GM18502 (cell line): Measurements from ENCODE around the gene AGAP1.

Experiments
- ATAC-seq: cut with Tn5 transposase; IDR thresholded peaks from one replicate; pipeline ENCODE4 v1.9.1; 2021; ENCODE audit warnings: mild to moderate bottlenecking; ENCODE audit not compliant: unreplicated experiment, poor library complexity

The AGAP1 gene

DNA sequence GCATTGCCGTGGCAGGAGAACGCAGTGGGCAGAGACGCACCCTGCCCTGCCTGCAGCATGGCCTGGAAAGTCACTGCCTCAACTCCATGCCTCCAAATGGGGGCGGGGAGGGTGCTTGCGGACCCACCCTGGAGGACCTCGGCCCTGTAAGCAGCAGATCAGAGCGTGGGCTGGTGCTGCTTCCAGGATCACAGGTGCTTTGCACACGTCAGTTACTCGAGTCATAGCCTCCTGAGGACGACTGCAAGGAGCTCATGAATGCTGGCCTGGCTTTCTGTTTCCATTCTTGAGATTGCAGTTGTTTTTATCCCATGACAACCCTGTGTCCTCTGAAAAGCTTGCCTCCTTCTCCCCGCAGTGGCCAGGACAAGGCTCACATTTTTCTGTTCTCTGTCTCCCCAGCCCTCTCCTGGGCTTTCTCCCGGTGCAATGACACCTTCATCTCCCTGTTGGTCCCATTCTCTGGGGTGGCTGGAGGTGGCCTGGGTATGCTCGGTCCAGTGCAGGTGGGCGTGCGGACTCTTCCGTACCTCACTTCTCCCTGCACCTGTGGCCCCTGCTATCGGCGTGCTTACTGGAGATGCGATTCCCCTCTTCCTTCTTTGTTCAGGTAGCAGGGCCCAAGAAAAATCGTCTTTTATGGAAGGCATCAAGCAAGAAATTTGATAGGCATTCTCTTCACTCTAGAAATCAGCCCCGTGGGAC lies 466.3 kb downstream of the AGAP1 start:
- no peak for ATAC-seq

DNA sequence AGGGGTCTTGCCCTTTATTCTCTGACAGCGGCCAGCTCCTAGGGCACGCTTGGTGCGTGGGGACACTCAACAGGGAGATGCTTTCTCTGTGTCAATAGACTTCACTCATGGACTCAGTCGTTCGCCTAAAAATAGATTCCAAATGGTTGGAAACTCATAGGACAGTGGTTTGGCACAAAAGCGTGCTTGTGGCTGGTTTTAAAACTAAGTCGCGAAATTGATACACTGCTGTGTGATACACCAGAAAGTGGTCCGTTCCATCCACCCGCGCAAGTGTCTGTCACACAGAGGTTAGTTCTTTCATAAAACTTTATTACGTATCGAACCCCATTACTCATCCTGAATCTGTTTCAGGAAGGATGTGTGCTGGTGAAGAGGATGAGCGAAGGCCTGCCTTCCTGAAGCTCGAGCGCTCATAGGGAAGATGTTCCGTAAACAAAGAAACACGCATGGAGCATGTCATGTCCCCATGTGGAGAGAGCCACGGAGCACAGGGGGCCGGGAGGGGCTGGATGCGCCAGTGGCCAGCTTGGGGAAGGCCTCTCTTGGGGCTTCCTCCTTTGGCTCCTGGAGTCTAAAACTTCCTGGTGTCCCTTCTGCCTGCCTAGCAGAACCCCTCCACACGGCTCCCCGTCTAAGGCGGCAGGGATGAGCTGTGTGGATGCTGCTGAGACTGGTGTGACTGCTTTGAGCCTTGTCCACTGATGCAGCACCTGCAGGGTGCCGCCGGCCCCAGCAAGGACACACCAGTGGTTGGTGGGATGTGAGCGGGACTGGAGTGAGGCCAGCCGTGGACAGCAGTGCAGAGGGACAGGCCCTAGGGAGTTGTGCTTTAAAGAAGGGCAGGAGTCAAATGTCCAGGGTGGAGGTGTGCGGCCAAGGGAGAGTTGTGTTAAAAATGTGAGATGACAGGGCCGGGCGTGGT lies 467.1 kb downstream of the AGAP1 start:
- ATAC-seq: no peak

DNA sequence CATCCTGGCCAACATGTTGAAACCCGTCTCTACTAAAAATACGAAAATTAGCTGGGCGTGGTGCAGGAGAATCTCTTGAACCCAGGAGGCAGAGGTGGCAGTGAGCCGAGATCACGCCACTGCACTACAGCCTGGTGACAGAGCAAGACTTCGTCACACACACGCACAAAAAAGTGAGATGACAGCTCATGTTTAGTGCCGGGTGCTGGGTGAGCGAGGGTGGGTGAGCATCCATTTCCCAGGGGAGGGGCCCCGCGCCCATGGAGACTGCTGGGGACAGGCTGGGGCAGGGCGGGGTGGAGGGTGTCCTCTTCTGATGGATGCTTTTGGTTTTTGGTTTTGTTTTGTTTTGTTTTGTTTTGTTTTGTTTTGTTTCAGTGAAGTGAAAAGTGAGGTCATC lies 467.9 kb downstream of the AGAP1 start:
- ATAC-seq: no peak

DNA sequence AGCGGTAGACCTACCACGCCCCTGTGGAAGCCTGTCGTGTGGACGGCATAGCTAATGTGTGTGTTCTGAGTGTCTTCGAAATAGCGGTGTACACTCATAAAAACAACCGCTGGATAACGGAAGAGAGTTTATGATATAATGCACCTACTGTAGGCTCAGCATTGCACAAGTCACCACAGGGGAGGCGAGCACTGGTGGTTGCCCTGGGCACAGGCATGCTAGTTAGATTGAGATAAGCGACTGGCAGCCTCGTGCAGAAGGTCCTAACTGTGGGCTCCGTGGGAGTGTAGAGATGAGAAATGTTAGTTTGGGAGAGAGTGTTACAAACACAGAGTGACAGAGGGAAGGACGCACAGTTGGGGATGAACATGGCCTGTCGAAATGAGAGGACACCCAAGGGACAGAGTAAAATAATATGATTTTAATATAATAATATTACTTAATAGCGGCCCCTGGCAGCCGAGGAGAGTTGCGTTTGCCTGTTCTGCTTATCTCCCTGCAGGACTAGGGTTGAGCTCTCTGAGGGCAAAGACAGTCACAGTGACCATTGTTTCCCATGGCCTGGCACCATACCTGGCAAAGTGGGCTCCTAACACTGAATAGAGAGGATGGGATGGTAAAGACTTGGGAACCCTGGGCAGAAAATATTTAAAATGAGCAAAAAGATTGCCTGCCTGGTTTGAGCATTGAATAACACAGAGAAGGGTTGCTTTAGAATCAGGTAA lies 470.2 kb downstream of the AGAP1 start:
- no peak for ATAC-seq

DNA sequence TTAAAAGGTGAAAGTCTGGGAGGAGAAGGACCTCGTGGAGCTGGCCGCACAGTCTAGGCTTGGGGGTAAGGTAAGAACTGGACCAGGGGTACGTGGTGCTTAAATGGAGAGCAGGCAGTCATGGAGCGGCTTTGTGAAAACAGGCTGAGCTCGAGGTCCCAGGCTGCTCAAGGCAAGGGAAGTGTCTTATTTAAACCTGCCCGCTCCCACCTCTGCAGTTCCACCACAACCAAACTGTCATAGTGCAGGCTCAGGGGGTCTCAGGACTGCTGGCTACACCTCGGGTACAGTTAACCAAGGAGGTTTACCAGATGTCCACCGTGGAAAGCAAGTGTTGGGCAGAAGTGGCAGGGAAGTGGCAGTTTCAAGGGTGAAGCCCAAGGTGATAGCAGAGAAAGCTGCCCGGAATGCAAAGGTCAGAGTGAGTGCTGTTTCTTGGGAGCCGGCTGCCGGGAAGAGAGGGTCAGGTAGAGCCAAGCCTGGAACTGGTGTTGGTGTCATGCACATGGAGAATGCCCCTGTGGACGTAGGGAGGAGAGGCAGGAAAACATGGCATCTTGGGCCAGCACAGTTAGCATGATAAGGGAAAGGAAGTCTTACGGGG lies 471.0 kb downstream of the AGAP1 start:
- ATAC-seq: no peak

DNA sequence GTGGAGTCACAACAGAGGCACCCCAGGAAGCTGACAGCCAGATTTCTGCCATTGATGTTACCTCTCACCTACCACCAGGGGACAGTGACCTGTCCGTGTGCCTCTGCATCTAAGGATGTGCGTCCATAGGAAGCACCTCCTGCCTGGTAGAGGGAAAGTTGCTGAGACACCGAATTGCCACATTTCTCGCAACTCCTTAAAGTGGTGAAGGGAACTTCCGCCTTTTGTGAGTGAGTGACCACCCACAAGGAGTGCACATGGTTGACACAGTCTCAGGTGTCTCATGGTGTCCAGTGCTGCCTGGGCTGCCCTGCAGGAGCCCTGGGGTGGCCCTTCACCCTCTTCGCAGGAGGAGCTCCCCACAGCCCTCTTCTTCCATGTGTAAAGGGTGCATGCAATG lies 472.6 kb downstream of the AGAP1 start:
- ATAC-seq: no peak

DNA sequence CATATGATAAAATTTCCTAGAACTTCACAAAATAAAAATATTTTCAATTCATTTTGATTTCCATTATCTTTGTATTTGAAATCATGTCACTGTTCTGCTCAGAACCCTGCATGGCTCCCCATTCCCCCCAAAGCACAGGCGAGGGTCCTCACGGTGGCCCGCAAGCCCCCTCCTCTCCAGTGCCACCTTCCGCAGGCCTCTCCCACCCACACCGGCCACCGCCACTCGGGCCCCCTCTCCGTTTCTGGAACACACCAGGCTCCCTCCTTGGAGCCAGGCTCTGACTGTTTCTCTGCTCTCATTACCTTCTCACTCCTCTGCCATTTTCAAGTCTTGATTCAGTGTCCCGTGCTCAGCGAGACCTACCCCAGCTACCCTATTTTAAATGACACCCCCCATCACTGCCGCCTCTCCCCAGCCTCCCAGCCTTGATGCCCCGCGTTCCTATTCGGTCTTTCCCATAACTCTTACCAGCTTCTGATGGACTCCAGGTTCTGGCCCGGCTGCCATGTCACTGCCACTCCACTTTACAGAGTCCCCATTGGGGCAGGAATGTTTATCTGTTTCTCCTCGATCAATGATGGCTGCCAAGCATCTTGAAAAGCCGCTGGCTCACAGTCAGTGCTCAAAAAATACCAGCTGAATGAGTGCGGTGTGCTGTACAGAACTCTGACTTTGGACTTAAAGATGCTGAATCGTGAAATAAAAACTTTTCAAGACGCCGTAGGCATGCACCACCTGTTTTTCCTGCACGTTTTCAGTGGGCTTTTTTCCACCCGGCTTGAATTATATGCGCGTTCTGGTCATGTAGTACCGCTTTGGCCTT lies 473.3 kb downstream of the AGAP1 start:
- no peak for ATAC-seq

DNA sequence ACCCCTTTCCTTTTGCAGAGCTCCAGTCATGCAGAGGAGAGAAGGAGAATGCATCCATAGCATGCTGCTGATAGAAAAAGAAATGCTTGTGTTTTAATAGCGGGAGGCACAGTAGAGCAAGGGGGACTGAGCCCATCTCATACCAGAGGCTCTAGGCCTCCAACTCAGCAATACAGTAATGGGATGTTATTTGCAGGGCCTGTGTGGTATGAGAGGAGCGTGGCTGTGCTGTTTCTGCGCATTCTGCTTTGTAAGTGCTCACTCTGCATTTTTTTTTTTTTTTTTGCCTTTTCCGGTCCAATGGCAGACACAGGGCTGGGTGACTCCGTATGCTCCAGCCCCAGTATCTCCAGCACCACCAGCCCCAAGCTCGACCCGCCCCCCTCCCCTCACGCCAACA lies 474.3 kb downstream of the AGAP1 start:
- no peak for ATAC-seq

DNA sequence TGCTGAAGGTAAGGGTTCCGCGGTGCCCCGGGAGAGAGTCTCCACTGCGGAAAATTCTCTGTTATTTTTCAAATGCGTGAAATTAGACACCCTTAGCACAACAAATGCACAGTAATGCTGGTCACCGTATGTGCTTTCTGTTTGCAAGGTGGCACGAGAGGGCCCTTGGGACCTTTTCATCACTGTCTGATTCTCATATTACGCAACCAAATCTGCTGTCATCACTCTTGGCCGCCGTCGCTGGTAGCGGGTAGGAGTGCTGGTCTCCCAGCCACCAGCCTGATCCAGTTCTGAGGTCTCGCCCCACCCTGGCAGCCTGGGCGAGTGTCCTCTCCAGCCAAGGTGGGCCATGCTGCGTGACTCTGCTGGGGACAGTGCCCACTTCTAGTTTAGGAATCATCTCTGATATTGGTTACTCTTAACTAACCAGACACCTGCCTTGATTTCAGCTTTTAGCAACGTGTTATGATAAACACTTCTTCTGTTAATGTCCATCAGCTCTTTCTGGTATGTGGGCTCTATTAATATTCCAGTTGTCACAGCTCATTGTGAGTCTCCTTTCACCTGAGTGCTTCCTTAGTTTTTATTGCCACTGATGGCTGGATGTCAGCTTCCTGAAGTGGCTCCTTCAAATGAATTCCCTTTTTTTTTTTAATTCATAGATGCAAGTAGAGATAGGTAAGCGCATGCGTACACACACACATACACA lies 474.9 kb downstream of the AGAP1 start:
- no peak for ATAC-seq

DNA sequence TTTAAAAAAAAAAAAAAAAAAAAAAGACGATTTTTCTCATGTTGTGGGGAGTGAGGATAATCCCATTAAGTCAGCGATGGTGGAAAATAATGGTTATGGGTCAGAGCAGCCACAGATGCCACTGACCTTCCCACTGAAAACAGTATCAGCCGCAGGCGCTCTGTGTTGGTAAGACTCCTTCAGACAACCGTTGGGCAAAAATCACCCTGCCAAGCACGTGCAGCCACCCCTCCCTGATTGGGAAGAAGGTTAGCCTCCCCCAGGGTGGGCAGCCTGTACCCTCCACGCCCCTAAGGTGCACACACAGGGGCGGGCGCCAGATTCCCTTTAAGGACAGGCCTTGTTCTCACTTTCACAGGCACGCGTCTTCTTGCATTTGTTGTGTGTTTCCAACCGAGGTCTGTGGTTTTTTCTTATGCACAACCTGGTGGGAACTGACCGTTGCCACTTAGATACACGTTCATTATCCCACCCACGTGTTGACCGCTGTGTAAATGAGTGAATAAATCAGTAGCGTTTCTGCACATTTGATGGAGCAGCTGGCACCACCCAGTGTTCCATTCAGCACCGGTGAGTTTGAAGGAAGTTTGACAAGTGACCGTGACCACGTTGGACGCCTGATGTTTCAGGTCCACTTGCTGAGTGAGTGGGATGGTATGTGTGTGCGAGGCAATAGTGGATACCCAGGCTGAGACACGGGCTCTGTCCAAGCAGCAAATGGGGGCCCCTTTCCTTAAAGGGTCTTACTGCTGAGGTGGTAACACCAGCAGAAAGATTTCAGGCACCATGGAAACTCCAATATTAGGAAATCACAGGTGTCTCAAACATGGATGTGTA lies 476.6 kb downstream of the AGAP1 start:
- ATAC-seq: no peak

DNA sequence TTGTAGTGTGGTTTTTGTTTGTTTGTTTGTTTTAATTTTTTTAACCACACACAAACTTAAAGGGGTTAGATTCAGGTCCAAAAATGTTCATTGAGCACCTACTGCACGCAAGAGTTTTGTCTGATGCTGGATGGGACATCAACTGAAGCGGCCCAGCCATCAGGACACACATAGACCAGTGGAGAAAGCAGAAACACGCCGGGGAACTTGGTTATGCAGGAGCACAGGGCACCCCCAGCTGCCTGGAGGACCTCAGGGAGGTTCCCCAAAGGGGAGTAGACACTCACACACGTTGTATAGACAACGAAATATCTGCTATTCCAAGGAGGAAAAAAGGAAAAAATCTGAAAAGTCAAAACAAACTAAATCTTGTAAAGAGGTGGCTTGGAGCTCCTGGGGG lies 482.7 kb downstream of the AGAP1 start:
- no peak for ATAC-seq

DNA sequence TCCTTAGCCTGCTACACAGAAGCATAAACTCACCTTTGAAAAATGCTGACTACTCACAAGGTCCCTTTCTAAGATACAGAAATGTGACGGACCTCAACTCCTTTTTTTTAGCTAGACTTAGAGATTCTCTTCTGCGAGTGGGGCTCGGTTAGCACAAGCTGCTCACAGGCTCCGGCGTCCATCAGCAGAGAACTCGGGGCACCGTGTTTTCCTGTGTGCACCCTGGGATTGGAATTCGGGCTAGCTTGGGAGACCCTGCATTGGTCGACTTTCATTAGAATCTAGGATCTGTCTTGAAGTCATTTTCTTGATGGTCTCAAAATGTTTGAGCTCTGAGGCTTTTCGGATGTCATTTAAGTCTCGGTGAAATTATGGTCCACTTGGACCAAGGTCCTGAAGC lies 483.1 kb downstream of the AGAP1 start:
- no peak for ATAC-seq

DNA sequence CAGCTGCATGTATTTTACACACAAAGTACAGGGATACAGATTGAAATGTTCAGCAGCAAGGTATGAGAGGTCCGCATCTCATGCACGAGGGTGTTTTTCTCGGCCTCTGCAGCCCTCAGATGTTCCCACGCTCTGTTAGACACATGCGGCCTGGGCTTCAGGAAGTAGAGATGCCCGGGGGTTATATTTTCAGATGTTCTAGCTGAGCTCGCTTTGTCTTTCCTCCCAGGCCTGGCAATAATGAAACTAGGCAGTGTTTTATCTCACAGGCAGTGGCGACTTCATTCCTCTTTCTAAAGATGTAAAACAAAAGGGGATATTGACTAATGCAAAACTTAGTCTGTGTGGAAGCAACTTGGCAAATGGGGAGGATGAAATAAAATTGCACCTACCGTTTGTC lies 483.6 kb downstream of the AGAP1 start:
- no peak for ATAC-seq

DNA sequence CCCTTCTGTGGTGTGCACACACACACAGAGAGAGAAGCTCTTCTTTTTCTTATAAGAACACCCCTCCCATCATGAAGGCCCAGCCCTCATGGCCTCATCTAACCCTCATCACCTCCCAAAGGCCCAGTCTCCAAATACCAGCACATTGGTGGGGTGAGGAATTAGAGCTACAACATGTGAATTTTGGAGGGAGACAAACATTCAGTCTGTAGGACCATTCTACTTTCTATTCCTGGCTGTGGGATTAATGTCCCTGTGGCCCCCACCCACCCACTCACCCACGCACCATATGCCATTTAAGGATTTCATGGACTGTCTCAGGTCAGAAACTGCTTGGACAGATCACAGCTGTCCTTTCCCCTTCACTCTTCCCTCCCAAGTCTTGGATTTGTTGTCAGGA lies 484.2 kb downstream of the AGAP1 start:
- ATAC-seq: no peak

DNA sequence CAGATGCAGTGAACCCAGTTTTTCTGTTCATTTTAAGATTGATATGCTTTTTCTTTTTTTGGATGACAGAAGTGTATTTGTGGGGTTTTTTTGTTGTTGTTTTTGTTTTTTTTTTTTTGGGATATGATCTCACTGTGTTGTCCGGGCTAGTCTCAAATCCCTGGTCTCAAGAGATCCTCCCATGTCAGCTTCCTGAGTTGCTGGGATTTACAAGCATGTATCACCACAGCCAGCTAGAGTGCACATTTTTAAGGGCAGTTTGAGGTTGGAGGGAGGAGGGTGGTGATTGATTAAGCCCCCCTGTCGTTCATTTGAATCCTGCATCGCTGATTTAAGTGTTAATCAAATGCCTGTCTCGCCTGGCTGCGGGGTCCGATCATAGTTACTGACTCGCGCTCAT lies 485.2 kb downstream of the AGAP1 start:
- ATAC-seq: no peak

DNA sequence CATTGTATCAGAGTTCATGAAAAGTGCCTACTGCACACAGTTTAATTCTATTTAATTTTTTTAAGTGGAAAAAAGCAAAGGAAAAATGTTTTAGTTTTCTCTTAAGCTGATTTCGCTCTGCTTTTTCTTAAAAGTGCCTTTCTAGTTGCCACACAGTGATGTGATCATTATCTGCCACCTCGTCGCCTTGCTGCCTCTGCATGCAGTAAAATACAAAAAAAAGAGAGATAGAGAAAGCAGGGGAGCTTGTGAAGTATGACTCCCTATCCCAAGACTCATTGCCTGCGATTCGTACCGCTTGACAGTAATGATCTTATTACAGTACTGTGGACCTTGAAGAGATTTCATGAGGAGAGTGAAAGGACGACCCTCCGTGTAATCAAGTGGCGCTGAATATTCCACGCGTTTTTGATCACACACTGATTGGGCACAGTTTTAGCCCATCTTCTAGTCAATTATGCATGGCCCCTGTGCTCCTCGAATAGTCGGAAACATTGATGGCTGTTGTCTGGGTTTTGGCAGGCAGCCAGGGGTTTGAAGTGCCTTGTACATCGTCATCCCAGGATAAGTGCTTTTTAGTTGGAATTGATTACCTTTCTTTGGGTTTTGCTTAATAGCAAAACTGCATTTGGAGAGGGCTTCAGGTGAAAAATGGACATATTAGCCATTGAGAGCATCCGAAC lies 486.1 kb downstream of the AGAP1 start:
- ATAC-seq: no peak

DNA sequence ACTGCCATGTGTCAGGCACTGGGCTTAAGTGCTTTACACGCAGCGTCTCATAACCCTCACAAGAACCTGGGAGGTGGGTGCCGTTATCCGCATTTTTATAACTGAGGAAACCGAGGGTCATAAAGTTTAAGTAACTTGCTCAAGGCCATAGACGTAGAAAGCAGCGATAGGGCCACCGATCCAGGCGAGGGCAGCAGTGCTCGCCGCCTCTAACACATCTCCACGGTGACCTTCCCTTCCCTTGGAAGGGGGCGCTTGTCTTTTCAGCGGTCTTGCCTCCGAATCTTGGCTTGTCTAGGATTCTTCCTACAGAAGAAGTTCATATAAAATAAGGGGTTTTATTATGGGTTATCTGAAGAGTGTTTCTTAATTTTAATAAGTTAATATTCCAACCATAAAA lies 487.8 kb downstream of the AGAP1 start:
- no peak for ATAC-seq

DNA sequence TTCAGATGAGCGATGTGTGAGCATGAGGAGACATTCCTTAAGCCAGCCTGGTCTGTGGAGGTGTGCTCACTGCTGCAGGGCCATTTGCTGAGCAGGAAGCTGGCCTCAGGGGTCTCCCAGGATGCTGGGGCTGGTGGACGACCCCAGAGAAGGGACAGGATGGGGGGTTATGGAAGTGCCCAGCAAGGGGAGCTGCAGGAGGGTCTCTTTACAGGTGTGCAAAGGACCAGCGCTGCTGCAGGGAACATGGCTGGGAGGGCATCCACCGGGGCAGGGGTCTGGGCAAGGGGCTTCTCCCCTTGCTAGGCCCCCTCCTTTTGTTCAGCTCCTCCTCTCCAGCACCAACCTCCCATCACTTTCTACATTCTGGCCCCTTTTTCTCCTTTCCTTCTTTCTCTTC lies 489.2 kb downstream of the AGAP1 start:
- no peak for ATAC-seq
